Fibroblast of lung (primary cell): ENCODE results near the gene CD84. TPM values are rescaled to one million over a fixed set of nuclear protein-coding genes. Genes with fewer than 3 reads are reported as not detected.

Experiments used
- DNase-seq, 2 donors: peaks; one replicate each; pipeline versions ENCODE4 v3.0.0 to v3.0.0-alpha.2; 2010; ENCODE audit warnings: low read depth in 2 of 2
- H2AFZ ChIP-seq: 2 replicates; pipeline ENCODE4 v1.5.1; 2012; ENCODE audit warnings: low read length, control low read depth, inconsistent platforms
- H3K27ac ChIP-seq: 2 replicates; pipeline ENCODE4 v1.5.1; 2011; ENCODE audit warnings: low read length, control low read depth; ENCODE audit not compliant: insufficient read depth
- H3K27me3 ChIP-seq: 2 replicates; pipeline ENCODE4 v1.5.1; 2011; ENCODE audit warnings: mild to moderate bottlenecking, low read length; ENCODE audit not compliant: control insufficient read depth, insufficient read depth
- H3K36me3 ChIP-seq: 2 replicates; pipeline ENCODE4 v1.5.1; 2011; ENCODE audit warnings: low read length; ENCODE audit not compliant: control insufficient read depth, insufficient read depth
- H3K4me1 ChIP-seq: 2 replicates; pipeline ENCODE4 v1.5.1; 2011; ENCODE audit warnings: low read length; ENCODE audit not compliant: control insufficient read depth, insufficient read depth; ENCODE audit errors: extremely low read depth
- H3K4me2 ChIP-seq: 2 replicates; pipeline ENCODE4 v1.5.1; 2011; ENCODE audit warnings: low read length, control low read depth; ENCODE audit not compliant: insufficient read depth; ENCODE audit errors: extremely low read depth
- H3K4me3 ChIP-seq, 4 experiments: fragments of 200-600 bp in 1 of 4; sonication (generic) in 1 of 4; replicated peaks in 1 of 4; 2 replicates each; pipeline ENCODE4 v1.5.1; 2011 to 2016; ENCODE audit warnings: low read length in 4 of 4, low read depth in 3 of 4, mild to moderate bottlenecking in 3 of 4, control low read depth in 2 of 4, inconsistent platforms in 1 of 4, mixed read lengths in 1 of 4; ENCODE audit not compliant: insufficient read depth in 1 of 4; ENCODE audit errors: control extremely low read depth in 1 of 4
- H3K79me2 ChIP-seq: 2 replicates; pipeline ENCODE4 v1.5.1; 2012; ENCODE audit warnings: mild to moderate bottlenecking, low read length, inconsistent platforms; ENCODE audit not compliant: control insufficient read depth, insufficient read depth
- H3K9ac ChIP-seq: 2 replicates; pipeline ENCODE4 v1.5.1; 2011; ENCODE audit warnings: mild to moderate bottlenecking, low read length, control low read depth; ENCODE audit not compliant: insufficient read depth
- H3K9me3 ChIP-seq: 2 replicates; pipeline ENCODE4 v1.5.1; 2012; ENCODE audit warnings: low read depth, low read length; ENCODE audit not compliant: control insufficient read depth, insufficient read depth
- H4K20me1 ChIP-seq: 2 replicates; pipeline ENCODE4 v1.5.1; 2011; ENCODE audit warnings: low read length; ENCODE audit not compliant: control insufficient read depth, insufficient read depth; ENCODE audit errors: extremely low read depth
- CTCF ChIP-seq, 2 donors: IDR thresholded peaks in 1 of 2; conservative IDR thresholded peaks in 1 of 2; 1 replicate in 1 of 2; 2 replicates in 1 of 2; pipeline ENCODE4 v1.5.1; 2011 to 2012; ENCODE audit warnings: low read length in 2 of 2, control low read depth in 1 of 2, inconsistent platforms in 1 of 2, low read depth in 1 of 2, mild to moderate bottlenecking in 1 of 2
- EZH2 ChIP-seq: IDR thresholded peaks from 2 replicates; pipeline ENCODE4 v1.5.1; 2012; ENCODE audit warnings: low read length, control low read depth, mild to moderate bottlenecking; ENCODE audit errors: missing control alignments
- polyA plus RNA-seq, 2 donors: library from polyadenylated mRNA; depleted of rRNA in 1 of 2; stranded (reverse) in 1 of 2; unstranded in 1 of 2; fragments of >200 nt; gene quantifications; 2 replicates each; pipeline ENCODE4 v1.2.1, GENCODE V29; 2011 to 2012; ENCODE audit warnings: missing spikeins in 1 of 2
- total RNA-seq: library from RNA; depleted of rRNA; stranded (reverse); fragments of >200 nt; gene quantifications from 2 replicates; pipeline ENCODE4 v1.2.1, GENCODE V29; 2014

Gene CD84
- total and polyA plus RNA-seq, 2 donors (not counting 1 experiment from before 2014, with no cell fraction given) = not detected

GRCh38 chr1:160496334-160496733 lies 83.0 kb downstream of the CD84 start:
- Histone ChIP-seq H3K9ac (no peak overlapping the region), H3K4me2 (no peak overlapping the region)

GRCh38 chr1:160494620-160495019 lies 84.7 kb downstream of the CD84 start:
- Histone ChIP-seq H3K36me3 (no peaks in the 10 kb centered on the region), H3K4me2 (no peak overlapping the region), H3K4me1 (no peaks in the 10 kb centered on the region), H2AFZ (no peak overlapping the region), H3K79me2 (no peaks in the 10 kb centered on the region), H3K9me3 (no peaks in the 10 kb centered on the region), H3K9ac (no peak overlapping the region), H4K20me1 (no peaks in the 10 kb centered on the region), H3K27ac (no peak overlapping the region), H3K27me3 (no peaks in the 10 kb centered on the region), H3K4me3 (no peak overlapping the region)
- TF ChIP-seq CTCF (conservative IDR thresholded peaks at IDR 0.05 in 1 of 2, IDR thresholded peaks at IDR 0.05 in 1 of 2; ENCODE audit: low read depth in 1 of 2, low read length in 2 of 2) = no peak
- TF ChIP-seq EZH2 = no peak
- no peak for DNase-seq

More at GRCh38 chr1:160496334-160496733, 83.0 kb downstream of the CD84 start:
- Histone ChIP-seq H3K4me1 (no peaks in the 10 kb centered on the region), H3K4me3 (no peak overlapping the region), H3K27ac (no peak overlapping the region), H3K79me2 (no peaks in the 10 kb centered on the region), H4K20me1 (no peaks in the 10 kb centered on the region), H2AFZ (no peak overlapping the region), H3K9me3 (no peaks in the 10 kb centered on the region), H3K36me3 (no peaks in the 10 kb centered on the region), H3K27me3 (no peaks in the 10 kb centered on the region)
- DNase-seq = no peak
- TF ChIP-seq EZH2 = no peak
- TF ChIP-seq CTCF (conservative IDR thresholded peaks at IDR 0.05 in 1 of 2, IDR thresholded peaks at IDR 0.05 in 1 of 2; ENCODE audit: low read depth in 1 of 2, low read length in 2 of 2) = no peak

DNA sequence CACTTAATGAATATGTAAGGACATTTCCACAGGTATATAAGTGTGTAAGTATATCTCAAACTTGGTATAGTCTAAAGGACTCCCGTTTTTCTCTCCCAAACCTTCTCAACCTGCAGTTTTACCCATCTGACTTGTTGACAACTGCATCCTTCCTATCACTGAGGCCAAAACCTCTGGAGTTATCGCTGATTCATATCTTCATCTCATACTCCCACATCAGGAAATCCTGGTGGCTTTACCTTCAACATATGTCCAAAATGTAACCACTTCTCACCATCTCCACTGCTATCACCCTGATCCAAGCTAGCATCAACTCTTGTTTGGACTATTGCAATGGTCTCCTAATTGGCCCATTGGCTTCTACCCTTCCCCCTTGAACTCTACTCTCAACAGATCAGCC lies 86.7 kb downstream of the CD84 start:
- H3K4me1 ChIP-seq = no peaks in the 10 kb centered on the region
- TF ChIP-seq EZH2 (no peak), CTCF (conservative IDR thresholded peaks at IDR 0.05 in 1 of 2, IDR thresholded peaks at IDR 0.05 in 1 of 2; ENCODE audit: low read depth in 1 of 2, low read length in 2 of 2) (no peak)
- no peaks in the 10 kb centered on the region for H3K79me2 ChIP-seq
- H2AFZ ChIP-seq = no peak overlapping the region
- H3K9ac ChIP-seq = no peak overlapping the region
- no peaks in the 10 kb centered on the region for H3K36me3 ChIP-seq
- H3K4me3 ChIP-seq = no peak overlapping the region
- H3K4me2 ChIP-seq = no peak overlapping the region
- no peaks in the 10 kb centered on the region for H3K9me3 ChIP-seq
- no peak for DNase-seq
- H3K27me3 ChIP-seq = no peaks in the 10 kb centered on the region
- H4K20me1 ChIP-seq = no peaks in the 10 kb centered on the region
- no peak overlapping the region for H3K27ac ChIP-seq
